Upper lobe of left lung (tissue), 6 donors: ENCODE data around the gene ADPRS. TPM values are rescaled to one million over a fixed set of nuclear protein-coding genes. Genes with fewer than 3 reads are reported as not detected.

Source experiments
- ATAC-seq, 2 donors: fragments of 200-7000 bp; cut with Tn5 transposase; one replicate each; pipeline ENCODE4 v1.9.1; 2022; ENCODE audit warnings: mild to moderate bottlenecking in 2 of 2, moderate library complexity in 2 of 2; ENCODE audit not compliant: low FRiP score in 2 of 2
- DNase-seq, 2 donors: peaks; one replicate each; pipeline ENCODE4 v3.0.0-alpha.2; 2019 to 2020
- H3K27ac ChIP-seq, 4 donors: fragments of 200-600 bp; sonication (generic); one replicate each; pipeline ENCODE4 v1.5.1; 2016 to 2019
- H3K27me3 ChIP-seq, 4 donors: fragments of 200-600 bp; sonication (generic); one replicate each; pipeline ENCODE4 v1.5.1; 2017 to 2019
- H3K36me3 ChIP-seq, 4 donors: fragments of 200-600 bp; sonication (generic); one replicate each; pipeline ENCODE4 v1.5.1; 2016 to 2019
- H3K4me1 ChIP-seq, 4 donors: fragments of 200-600 bp; sonication (generic); one replicate each; pipeline ENCODE4 v1.5.1; 2018 to 2019
- H3K4me3 ChIP-seq, 4 donors: fragments of 200-600 bp; sonication (generic); one replicate each; pipeline ENCODE4 v1.5.1; 2017 to 2019; ENCODE audit warnings: mild to moderate bottlenecking in 2 of 4, moderate library complexity in 1 of 4
- H3K9me3 ChIP-seq, 4 donors: fragments of 200-600 bp; sonication (generic); one replicate each; pipeline ENCODE4 v1.5.1; 2018 to 2019
- CTCF ChIP-seq, 6 experiments: fragments of 450-650 bp in 4 of 6; fragments of 200-600 bp in 2 of 6; sonication (generic) in 2 of 6; IDR thresholded peaks; one replicate each; pipeline ENCODE4 v1.5.1; 2016 to 2019; ENCODE audit warnings: antibody characterized with exemption in 6 of 6
- EP300 ChIP-seq, 4 donors: sonication (generic); formaldehyde crosslinking; IDR thresholded peaks; one replicate each; pipeline ENCODE4 v1.5.1; 2017; ENCODE audit warnings: antibody characterized with exemption in 4 of 4, control low read depth in 2 of 4
- POLR2A ChIP-seq, 4 donors: fragments of 450-650 bp; IDR thresholded peaks; one replicate each; pipeline ENCODE4 v1.5.1; 2016 to 2017; ENCODE audit warnings: antibody characterized with exemption in 4 of 4, mild to moderate bottlenecking in 2 of 4
- POLR2AphosphoS5 ChIP-seq, 2 donors: sonication (generic); formaldehyde crosslinking; IDR thresholded peaks; one replicate each; pipeline ENCODE4 v1.5.1; 2017; ENCODE audit warnings: antibody characterized with exemption in 2 of 2
- WGBS, 2 donors: methylation state at CpG; one replicate each; pipeline ENCODE4 v1.1.5; 2017 to 2018; 5-methylcytosine and 5-hydroxymethylcytosine counted together
- total RNA-seq, 6 donors: library from RNA; depleted of rRNA in 4 of 6; stranded (reverse); fragments of >200 nt in 4 of 6; gene quantifications; one replicate each; pipeline versions ENCODE4 v1.1.0 to v1.2.1, GENCODE V29; 2016 to 2021
- donor health status: DM: no; HTN: no; CAD: no; lungs with moderate emphysema.
- donor health status: DM: no; HTN: yes; CAD: no; lungs with severe emphysema.

The ADPRS gene
- total RNA-seq, 6 donors from 2014 or later = 29.3 to 60.0 (median 45.8) TPM

- no peak overlapping the region for H3K4me3 ChIP-seq
- H3K27ac ChIP-seq = no peak overlapping the region
- H3K4me1 ChIP-seq = no peaks in the 10 kb centered on the region
- ATAC-seq (no peak), DNase-seq (no peak)
- H3K9me3 ChIP-seq = no peaks in the 10 kb centered on the region
- TF ChIP-seq EP300 (IDR thresholded peaks at IDR 0.05) (no peak), POLR2A (IDR thresholded peaks at IDR 0.05) (no peak), CTCF (IDR thresholded peaks at IDR 0.05) (no peak), POLR2AphosphoS5 (IDR thresholded peaks at IDR 0.05) (no peak)
- WGBS, 2 donors = 44 to 52% methylated on average over 5 of the region's 5 CpGs
- H3K27me3 ChIP-seq = no peaks in the 10 kb centered on the region
- H3K36me3 ChIP-seq = no peaks in the 10 kb centered on the region
These were observed 17.6 kb downstream of the ADPRS start for GRCh38 chr1:36106269-36106668.

- no peak overlapping the region for H3K27ac ChIP-seq
- H3K9me3 ChIP-seq = no peaks in the 10 kb centered on the region
- no peaks in the 10 kb centered on the region for H3K27me3 ChIP-seq
- WGBS, 2 donors = 75 to 83% methylated on average over 9 of the region's 9 CpGs
- ATAC-seq (peak; percentile 30 to 68), DNase-seq (peak in 1 of 2 donors; percentile 65)
- H3K4me3 ChIP-seq = no peak overlapping the region
- no peaks in the 10 kb centered on the region for H3K36me3 ChIP-seq
- H3K4me1 ChIP-seq = no peaks in the 10 kb centered on the region
- TF ChIP-seq CTCF (IDR thresholded peaks at IDR 0.05) (no peak), EP300 (IDR thresholded peaks at IDR 0.05) (no peak), POLR2A (IDR thresholded peaks at IDR 0.05) (no peak), POLR2AphosphoS5 (IDR thresholded peaks at IDR 0.05) (no peak)
These were observed 18.7 kb downstream of the ADPRS start for GRCh38 chr1:36107394-36107793.

GRCh38 chr1:36108314-36108713 is 19.6 kb downstream of the ADPRS start:
- no peak overlapping the region for H3K4me3 ChIP-seq
- DNase-seq (no peak), ATAC-seq (no peak)
- H3K4me1 ChIP-seq = no peaks in the 10 kb centered on the region
- H3K27ac ChIP-seq = no peak overlapping the region
- H3K27me3 ChIP-seq = no peaks in the 10 kb centered on the region
- WGBS, 2 donors = 79 to 90% methylated on average over 14 of the region's 14 CpGs
- TF ChIP-seq POLR2A (IDR thresholded peaks at IDR 0.05) = no peak
- no peak for TF ChIP-seq EP300 (IDR thresholded peaks at IDR 0.05)
- no peaks in the 10 kb centered on the region for H3K9me3 ChIP-seq
- no peaks in the 10 kb centered on the region for H3K36me3 ChIP-seq

- Histone ChIP-seq H3K4me1 (no peaks in the 10 kb centered on the region), H3K4me3 (no peak overlapping the region), H3K36me3 (no peaks in the 10 kb centered on the region), H3K27ac (no peak overlapping the region), H3K9me3 (no peaks in the 10 kb centered on the region), H3K27me3 (no peaks in the 10 kb centered on the region)
- DNase-seq (no peak), ATAC-seq (peak in 1 of 2 donors; percentile 41)
- 59 to 75% methylated on average over 9 to 11 of the region's 11 CpGs for WGBS, 2 donors
- no peak for TF ChIP-seq EP300 (IDR thresholded peaks at IDR 0.05)
- no peak for TF ChIP-seq CTCF (IDR thresholded peaks at IDR 0.05)
- no peak for TF ChIP-seq POLR2AphosphoS5 (IDR thresholded peaks at IDR 0.05)
- no peak for TF ChIP-seq POLR2A (IDR thresholded peaks at IDR 0.05)
These were observed 20.5 kb downstream of the ADPRS start for GRCh38 chr1:36109041-36109679.

GRCh38 chr1:36111151-36111550 is 22.5 kb downstream of the ADPRS start:
- WGBS, 2 donors = 65 to 67% methylated on average over 4 of the region's 4 CpGs
- no peak overlapping the region for H3K4me3 ChIP-seq
- H3K4me1 ChIP-seq = peaks cover 2 to 13% (median 5%) of the 10 kb centered on the region in 4 donors
- H3K27ac ChIP-seq = no peak overlapping the region
- no peaks in the 10 kb centered on the region for H3K36me3 ChIP-seq
- H3K9me3 ChIP-seq = no peaks in the 10 kb centered on the region
- ATAC-seq (no peak), DNase-seq (no peak)
- TF ChIP-seq EP300 (IDR thresholded peaks at IDR 0.05) = no peak
- no peak for TF ChIP-seq CTCF (IDR thresholded peaks at IDR 0.05)
- no peak for TF ChIP-seq POLR2A (IDR thresholded peaks at IDR 0.05)
- TF ChIP-seq POLR2AphosphoS5 (IDR thresholded peaks at IDR 0.05) = no peak
- H3K27me3 ChIP-seq = no peaks in the 10 kb centered on the region
